MG63 (cell line): ENCODE data around the gene P3R3URF. TPM values are rescaled to one million over a fixed set of nuclear protein-coding genes. Genes with fewer than 3 reads are reported as not detected.

Experiments used
- DNase-seq: peaks from one replicate; pipeline ENCODE4 v3.0.0-alpha.2; 2020
- H3K27me3 ChIP-seq: fragments of 250-450 bp; sonication (Bioruptor Pico); 2 replicates; pipeline ENCODE4 v1.5.1; 2020; ENCODE audit warnings: mild to moderate bottlenecking, moderate library complexity
- H3K36me3 ChIP-seq: fragments of 250-450 bp; sonication (Bioruptor Pico); 2 replicates; pipeline ENCODE4 v1.5.1; 2020; ENCODE audit warnings: mild to moderate bottlenecking, moderate library complexity
- H3K4me3 ChIP-seq: fragments of 250-450 bp; sonication (Bioruptor Pico); 2 replicates; pipeline ENCODE4 v1.5.1; 2020; ENCODE audit warnings: mild to moderate bottlenecking, moderate library complexity
- H3K9me3 ChIP-seq: fragments of 250-450 bp; sonication (Bioruptor Pico); 2 replicates; pipeline ENCODE4 v1.5.1; 2020; ENCODE audit warnings: mild to moderate bottlenecking, moderate library complexity
- total RNA-seq: library from RNA; depleted of rRNA; stranded (reverse); fragments of >200 nt; shearing (Covaris generic); gene quantifications from 2 replicates; pipeline ENCODE4 v1.2.3, GENCODE V29; 2014; ENCODE audit warnings: low replicate concordance

Gene P3R3URF
- total RNA-seq, 1 experiment from 2014 or later: not detected

DNA sequence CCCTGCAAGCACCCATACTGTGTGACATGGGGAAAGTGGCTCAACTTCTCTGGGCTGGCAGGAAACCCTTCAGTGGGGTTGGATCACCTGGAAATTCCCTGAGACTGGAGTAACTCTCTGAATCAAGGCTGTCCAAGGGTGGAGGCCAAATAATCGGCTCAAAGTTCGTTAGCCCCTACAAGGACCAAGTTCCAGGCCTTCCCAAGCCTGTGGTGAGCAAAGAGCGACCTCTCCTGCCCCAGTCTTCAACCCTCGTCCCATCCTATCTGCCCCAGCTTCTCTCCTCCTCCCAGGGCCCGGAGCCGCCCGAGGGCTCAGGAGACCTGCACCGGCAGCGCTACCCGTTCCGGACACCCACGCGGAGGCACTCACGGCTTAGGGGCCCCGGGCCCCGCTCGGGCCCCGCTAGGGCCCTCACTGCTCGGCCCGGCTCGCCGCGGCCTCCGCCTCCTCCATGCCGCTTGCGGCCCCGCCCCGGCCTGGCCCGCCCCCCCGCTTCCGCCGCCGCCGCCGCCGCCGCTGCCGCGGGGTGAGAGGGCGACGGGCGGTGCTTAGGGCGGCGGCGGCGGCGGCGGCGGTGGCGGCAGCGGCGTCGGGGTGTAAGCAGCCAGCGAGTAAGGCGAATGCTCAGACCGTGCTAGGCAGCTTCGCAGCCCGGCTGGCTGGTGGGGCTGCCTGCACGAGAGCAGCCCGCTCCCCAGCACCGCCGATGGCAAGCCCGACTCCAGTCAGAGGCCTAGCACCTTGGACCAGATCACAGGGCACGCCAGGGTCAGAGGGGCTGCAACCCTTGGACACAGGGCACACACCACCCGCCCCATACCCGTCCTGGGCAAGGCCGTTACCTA, 21.9 kb upstream of the P3R3URF start, which contains the start of gene POMGNT1:
Gene POMGNT1, minus strand, starts transcription at position 471 of the 848 bp plus-strand sequence. CDS start 613 bp downstream, outside the sequence.
- Histone ChIP-seq H3K9me3 (no peaks in the 10 kb centered on the region), H3K27me3 (no peaks in the 10 kb centered on the region), H3K36me3 (peaks cover 26% of the 10 kb centered on the region), H3K4me3 (peak within 1 kb of the TSS; percentile 89)
- DNase-seq: peak; percentile 77

DNA sequence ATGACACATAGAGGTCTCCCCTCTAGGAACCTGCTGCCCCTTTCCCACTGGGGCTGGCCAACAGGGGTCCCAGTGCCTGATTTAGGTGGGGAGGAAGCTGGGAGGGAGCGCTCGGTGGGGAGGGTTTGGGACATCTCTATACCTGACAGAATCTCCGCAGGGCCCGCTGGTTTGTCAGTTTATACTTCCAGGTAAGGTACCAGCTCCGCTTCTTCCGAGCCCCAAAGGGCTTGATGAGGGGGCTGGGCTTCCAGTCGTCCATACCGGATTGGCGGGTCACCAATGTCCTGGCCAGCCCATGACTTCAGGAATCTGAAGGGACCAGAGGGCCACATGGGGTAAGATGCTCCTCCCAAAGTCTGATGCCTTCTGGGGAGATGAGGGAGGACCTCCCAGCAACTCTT, 21.3 kb upstream of the P3R3URF start:
- H3K9me3 ChIP-seq: no peaks in the 10 kb centered on the region
- no peaks in the 10 kb centered on the region for H3K27me3 ChIP-seq
- peaks cover 29% of the 10 kb centered on the region for H3K36me3 ChIP-seq
- peak overlapping the region; percentile 89 for H3K4me3 ChIP-seq
- no peak for DNase-seq

DNA sequence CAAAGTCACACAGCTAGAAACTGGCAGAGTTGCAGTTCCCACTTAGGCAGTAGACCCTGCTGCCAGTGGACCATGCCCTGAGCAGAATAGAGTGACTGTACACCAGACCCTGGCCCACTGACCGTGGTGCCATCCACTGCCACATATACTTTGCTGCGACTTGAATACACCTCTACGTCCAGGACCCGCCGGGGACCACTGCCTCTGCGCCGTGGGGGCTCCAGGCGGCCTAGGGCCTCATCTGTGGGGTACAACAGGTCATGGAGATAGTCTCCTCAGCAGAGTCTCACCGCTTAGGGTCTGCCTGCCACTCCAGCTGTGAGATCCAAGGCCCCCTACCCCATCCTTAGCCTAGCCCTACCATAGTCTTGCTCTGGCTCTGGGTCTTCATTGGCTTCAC, 20.3 kb upstream of the P3R3URF start:
- Histone ChIP-seq H3K9me3 (no peaks in the 10 kb centered on the region), H3K4me3 (no peak overlapping the region), H3K27me3 (no peaks in the 10 kb centered on the region)

DNA sequence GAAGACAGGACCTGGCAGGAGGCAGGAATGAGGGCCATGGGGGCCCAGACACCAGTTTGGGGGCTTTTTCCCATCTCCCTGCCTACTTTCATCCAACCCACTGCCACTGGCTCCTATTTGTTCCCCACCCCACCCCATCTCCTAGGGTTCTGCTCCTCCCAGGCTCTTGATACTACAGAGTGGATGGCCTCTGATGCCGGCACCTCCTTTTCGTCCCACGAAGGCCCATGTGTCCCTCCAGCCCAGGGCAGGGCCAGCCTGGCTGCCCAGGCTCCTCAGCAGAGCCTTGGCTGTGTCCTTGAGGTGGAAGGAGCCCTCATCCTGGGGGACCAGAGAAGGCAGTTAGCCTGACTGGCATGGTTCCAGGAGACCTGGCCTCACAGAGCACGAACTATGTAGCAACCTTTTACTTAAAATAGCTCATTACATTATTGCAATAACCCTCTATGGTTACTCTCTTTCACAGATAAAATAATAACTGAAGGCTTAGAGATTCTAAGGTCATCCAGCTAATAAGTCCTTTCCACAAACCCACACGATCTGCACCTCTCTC, 18.4 kb upstream of the P3R3URF start:
- Histone ChIP-seq H3K9me3 (no peaks in the 10 kb centered on the region), H3K36me3 (peaks cover 40% of the 10 kb centered on the region), H3K4me3 (no peak overlapping the region), H3K27me3 (no peaks in the 10 kb centered on the region)
- no peak for DNase-seq

More for the DNA sequence above, 20.3 kb upstream of the P3R3URF start:
- DNase-seq: no peak
- peaks cover 29% of the 10 kb centered on the region for H3K36me3 ChIP-seq

DNA sequence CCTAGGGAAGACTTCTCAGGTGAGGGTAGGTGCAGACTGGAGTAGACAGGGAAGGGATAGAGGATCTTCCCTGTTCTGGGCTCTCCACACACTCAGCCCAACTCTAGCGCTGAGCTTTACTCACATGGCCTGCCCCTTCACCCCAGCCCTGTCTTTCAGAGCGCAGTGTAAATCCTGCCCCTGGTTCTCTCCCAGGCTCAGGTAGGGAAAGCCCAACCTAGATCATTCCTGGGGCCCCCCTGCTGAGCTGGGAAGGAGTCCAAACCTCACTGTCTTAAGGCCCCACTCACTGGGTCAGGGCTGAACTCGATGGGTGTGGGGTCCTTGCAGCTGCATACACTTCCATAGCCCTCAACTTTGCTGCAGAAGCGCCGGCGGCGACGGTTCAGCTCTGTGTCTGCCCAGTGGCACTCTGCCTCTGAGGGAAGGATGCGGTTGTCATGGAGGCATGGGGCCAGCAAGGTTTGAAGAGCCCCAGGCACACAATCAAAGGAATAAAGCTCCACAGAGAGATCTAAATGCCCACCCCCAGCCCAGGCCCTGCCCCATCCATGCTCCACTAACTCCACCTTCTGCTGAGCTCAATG, 17.8 kb upstream of the P3R3URF start:
- Histone ChIP-seq H3K4me3 (no peak overlapping the region), H3K36me3 (peaks cover 40% of the 10 kb centered on the region), H3K9me3 (no peaks in the 10 kb centered on the region), H3K27me3 (no peaks in the 10 kb centered on the region)
- no peak for DNase-seq

DNA sequence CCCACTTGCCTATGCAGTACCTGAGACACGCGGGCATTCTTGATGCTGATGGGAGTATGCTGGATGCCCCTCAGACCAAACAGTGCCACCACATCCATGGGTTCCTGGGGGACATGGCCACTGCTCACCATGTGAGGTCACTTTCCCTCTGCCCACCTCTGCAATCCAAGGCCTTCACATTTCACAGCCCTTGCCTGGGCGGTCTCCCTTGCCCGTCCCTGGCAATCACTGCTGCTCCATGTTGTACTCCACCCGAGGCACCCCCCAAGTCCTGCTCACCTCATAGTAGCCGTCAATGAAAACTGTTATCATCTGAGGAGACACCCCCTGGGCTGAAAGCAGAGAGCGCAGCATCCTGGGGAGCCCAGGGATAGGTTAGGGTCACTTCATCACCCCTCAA, 17.0 kb upstream of the P3R3URF start:
- Histone ChIP-seq H3K9me3 (no peaks in the 10 kb centered on the region), H3K4me3 (no peak overlapping the region), H3K36me3 (peaks cover 46% of the 10 kb centered on the region), H3K27me3 (no peaks in the 10 kb centered on the region)
- no peak for DNase-seq

DNA sequence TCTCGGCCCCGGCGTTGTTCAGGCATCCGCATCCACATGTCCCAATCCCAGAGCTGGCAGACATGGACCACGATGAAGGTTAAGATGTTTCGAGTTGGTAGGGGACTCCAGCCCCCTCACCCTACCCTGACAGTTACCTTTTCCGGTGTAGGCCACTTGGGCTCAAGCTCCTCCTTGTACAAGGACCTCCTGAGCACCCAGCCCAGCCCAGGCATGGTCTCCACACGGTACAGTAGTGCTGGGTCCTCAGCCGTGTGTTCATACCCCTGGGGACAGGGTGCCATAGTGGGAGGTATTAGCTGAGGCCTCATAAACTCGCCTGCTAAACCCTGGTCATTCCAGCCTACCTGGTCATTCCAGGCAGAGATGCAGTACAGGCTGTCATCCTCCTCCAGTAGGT, 15.9 kb upstream of the P3R3URF start:
- Histone ChIP-seq H3K27me3 (no peaks in the 10 kb centered on the region), H3K4me3 (no peak overlapping the region), H3K36me3 (peaks cover 51% of the 10 kb centered on the region), H3K9me3 (no peaks in the 10 kb centered on the region)
- no peak for DNase-seq

DNA sequence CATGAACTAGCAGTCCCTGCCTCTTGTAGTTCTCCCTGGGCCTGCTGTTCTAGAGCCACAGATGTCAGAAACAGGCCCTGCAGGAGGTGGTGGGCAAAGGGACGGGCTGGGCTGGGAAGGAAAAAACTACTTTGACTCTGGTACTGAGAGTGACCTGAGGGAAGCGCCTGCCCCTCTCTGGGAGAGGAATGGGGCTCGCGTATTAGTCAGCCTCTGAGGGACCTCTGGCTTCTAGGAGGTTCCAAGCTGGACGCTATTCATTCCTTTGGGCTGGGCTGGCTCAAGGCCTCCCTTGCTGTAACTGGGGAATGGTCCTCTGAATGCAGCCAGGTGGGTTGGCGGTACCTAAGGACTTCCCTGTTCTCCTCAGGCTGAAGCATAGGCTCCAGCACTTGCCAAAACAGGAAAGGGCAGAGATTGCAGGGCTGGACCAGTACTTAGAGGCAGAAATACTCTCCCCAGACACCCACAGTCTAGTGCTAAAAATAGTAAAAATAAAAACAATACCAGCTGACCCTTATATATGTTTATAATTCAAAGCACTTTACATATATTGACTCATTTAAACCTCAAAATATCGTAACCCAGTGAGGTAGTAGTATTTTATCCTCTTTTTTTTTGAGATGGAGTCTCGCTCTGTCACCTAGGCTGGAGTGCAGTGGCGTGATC, 14.9 kb upstream of the P3R3URF start:
- H3K27me3 ChIP-seq: no peaks in the 10 kb centered on the region
- H3K36me3 ChIP-seq: peaks cover 41% of the 10 kb centered on the region
- no peak for DNase-seq
- H3K4me3 ChIP-seq: no peak overlapping the region
- H3K9me3 ChIP-seq: no peaks in the 10 kb centered on the region

DNA sequence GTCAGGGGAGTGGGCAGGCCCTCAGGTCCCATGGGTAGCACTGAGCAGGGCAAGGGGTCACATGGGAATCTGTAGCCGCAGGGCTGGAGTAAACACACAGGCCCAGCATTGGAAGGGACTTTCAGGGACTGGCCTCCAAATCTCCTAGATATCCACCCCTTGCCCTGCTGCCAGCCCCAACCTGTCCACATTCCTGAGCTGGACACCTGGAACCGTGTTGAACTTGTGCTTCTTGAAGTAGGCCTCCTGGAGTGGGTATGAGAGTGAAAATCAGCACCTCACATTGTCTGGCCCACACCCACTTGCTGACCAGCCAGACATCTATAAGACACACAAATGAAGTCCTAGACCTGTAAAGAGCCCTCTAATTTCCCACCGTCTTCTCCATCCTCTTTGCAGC, 14.3 kb upstream of the P3R3URF start:
- no peaks in the 10 kb centered on the region for H3K27me3 ChIP-seq
- H3K36me3 ChIP-seq: peaks cover 37% of the 10 kb centered on the region
- no peak overlapping the region for H3K4me3 ChIP-seq
- H3K9me3 ChIP-seq: no peaks in the 10 kb centered on the region
- DNase-seq: no peak

DNA sequence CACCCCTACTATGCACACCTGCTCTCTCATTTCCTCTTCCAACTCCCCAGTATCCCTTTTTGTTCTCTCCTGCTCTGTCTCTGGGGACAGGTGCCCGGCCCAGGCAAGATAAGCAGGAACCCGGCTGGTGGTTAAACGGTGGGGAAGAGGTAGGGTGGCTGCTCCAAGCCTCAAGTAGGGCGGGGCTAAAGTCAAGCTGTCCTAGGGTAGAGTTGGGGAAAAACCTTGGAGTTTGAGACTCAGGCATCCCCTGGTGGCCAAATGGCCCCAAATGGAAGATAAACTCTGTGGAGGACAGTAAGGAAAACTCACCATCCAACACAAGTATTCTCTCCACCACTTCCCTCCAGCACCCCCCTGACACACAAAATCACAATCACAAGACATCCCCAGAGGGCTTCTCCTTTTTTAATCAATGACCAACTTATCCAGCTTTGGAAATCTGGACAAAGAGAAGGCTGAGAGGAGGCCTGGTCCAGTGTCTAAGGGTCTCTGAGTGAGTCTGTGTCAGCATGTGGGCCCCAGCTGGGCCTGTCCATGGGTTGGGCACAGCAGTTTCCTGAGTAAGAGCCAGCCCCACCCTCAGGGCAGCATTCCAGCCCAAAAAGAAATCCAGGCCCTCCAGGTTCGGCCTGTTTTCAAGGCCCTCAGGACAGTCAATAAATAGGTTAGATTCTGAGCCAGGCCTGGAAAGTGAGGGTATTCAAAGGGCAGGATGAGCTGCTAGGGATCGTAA, 12.2 kb upstream of the P3R3URF start:
- DNase-seq: no peak
- Histone ChIP-seq H3K36me3 (peaks cover 24% of the 10 kb centered on the region), H3K4me3 (no peak overlapping the region), H3K27me3 (no peaks in the 10 kb centered on the region), H3K9me3 (no peaks in the 10 kb centered on the region)

DNA sequence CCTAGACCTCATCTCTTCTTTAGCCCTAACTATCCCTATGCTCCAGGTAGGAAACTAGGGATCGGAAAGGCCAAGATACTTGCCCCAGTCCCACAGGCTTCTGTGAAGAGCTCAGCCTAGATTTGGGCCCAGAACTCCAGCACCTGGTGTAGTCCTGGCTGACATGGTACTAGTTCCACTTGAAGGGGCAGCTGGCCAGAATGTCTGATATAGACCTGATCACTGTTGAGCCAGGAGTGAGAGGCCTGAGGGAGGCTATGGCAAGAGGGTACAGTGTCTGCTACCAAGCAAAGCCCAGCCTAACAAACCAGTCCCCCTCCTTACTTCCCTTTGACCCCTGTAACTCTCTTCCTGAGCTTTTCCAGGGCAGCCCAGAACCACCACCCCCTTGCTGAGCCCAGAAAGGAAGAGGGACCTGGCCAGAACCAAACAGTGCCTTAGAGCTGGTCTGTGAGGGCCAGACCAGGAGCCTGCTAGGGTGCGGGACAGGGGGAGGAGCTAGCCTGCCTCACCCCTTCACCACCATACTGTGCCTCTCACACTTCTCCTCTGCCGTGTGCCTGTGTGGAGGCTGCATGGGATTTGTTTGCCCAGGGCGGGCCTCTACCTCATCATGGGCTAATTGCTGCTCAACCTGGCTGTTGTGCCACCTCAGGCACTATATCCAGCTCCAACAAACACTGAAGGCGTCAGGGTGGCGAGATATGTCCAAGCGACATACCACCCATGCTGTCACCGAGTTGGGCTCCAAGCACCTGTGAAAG, 11.0 kb upstream of the P3R3URF start:
- Histone ChIP-seq H3K9me3 (no peaks in the 10 kb centered on the region), H3K27me3 (no peaks in the 10 kb centered on the region), H3K36me3 (peaks cover 22% of the 10 kb centered on the region), H3K4me3 (no peak overlapping the region)
- no peak for DNase-seq

DNA sequence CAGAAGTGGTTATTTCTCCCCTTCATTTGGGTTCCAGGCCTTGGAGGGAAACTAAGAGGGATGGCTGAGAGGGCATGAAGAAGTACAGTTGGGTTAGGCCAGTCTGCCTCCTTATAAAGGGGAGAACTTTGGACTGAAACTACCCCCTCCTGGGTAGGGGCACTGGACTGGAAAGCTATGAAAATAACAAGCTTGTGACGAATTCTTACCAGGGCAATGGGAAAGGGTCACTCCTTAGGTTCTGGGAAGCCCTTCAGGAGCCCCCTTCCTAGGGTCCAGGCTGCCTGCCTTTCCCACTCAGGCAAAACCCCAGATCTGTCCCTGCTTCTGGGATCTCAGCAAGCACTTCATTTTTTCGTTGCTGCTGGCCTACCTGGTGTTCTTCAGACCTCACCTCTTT, 9.8 kb upstream of the P3R3URF start:
- Histone ChIP-seq H3K27me3 (no peaks in the 10 kb centered on the region), H3K9me3 (no peaks in the 10 kb centered on the region), H3K4me3 (no peak overlapping the region), H3K36me3 (peaks cover 19% of the 10 kb centered on the region)
- DNase-seq: no peak

DNA sequence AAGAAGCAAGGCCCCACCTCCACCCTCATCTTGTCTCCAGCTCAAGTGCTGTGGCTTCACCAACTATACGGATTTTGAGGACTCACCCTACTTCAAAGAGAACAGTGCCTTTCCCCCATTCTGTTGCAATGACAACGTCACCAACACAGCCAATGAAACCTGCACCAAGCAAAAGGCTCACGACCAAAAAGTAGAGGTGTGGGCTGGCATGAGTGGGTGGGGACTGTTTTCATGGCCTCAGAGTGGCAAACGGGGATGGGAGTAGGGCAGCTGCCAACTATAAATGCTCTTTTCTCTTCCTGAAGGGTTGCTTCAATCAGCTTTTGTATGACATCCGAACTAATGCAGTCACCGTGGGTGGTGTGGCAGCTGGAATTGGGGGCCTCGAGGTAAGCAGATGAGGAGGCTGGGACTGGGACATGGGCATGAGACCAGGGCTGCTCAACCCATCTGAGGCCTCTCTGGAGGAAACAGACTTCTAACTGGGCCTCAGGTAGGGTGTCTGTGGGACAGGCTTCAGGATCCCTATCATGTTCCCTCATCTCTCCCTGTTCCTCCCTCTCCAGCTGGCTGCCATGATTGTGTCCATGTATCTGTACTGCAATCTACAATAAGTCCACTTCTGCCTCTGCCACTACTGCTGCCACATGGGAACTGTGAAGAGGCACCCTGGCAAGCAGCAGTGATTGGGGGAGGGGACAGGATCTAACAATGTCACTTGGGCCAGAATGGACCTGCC, 8.8 kb upstream of the P3R3URF start:
- no peak for DNase-seq
- H3K27me3 ChIP-seq: no peaks in the 10 kb centered on the region
- peaks cover 10% of the 10 kb centered on the region for H3K36me3 ChIP-seq
- H3K4me3 ChIP-seq: no peak overlapping the region
- no peaks in the 10 kb centered on the region for H3K9me3 ChIP-seq

DNA sequence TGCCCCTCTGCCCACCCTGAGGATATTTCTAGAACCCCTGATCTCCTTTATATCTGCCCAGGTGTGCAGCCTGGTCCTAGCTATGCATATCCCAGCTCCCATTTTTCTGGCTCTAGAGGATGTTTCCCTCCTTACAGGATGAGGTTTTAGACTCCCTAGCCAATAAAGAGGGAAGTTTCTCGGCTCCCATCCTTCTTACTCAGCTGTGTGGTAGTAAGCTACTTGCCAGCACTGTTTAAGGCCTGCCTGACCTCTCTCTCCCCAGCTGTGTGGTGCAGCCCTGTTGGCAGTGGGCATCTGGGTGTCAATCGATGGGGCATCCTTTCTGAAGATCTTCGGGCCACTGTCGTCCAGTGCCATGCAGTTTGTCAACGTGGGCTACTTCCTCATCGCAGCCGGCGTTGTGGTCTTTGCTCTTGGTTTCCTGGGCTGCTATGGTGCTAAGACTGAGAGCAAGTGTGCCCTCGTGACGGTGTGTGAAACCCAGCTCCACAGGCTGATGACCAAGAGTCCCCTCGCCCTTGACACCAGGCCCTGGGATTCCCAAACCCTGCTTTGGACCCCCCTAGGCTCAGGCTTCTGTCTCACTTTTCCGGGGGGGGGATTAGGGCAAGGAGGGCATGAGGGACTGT, 7.8 kb upstream of the P3R3URF start:
- peak; percentile 52 for DNase-seq
- Histone ChIP-seq H3K9me3 (no peaks in the 10 kb centered on the region), H3K4me3 (no peak overlapping the region), H3K36me3 (peaks cover 10% of the 10 kb centered on the region; the same call in 1 of the 2 replicates), H3K27me3 (no peaks in the 10 kb centered on the region)
